Stimulated activated naive CD4-positive, alpha-beta T cell treated with Interleukin-2 at 50 U/mL for 16 hours (primary cell): ENCODE results near the gene ARMC9.
"Not testable (repeated sequence)": the region's sequence is repeated elsewhere in the genome, so short reads cannot be mapped to it uniquely, and the experiment has no call there.

ENCODE experiments used
- DNase-seq: peaks from one replicate; lab custom pipeline; 2025; lab: John Stamatoyannopoulos, UW

The ARMC9 gene, protein sequence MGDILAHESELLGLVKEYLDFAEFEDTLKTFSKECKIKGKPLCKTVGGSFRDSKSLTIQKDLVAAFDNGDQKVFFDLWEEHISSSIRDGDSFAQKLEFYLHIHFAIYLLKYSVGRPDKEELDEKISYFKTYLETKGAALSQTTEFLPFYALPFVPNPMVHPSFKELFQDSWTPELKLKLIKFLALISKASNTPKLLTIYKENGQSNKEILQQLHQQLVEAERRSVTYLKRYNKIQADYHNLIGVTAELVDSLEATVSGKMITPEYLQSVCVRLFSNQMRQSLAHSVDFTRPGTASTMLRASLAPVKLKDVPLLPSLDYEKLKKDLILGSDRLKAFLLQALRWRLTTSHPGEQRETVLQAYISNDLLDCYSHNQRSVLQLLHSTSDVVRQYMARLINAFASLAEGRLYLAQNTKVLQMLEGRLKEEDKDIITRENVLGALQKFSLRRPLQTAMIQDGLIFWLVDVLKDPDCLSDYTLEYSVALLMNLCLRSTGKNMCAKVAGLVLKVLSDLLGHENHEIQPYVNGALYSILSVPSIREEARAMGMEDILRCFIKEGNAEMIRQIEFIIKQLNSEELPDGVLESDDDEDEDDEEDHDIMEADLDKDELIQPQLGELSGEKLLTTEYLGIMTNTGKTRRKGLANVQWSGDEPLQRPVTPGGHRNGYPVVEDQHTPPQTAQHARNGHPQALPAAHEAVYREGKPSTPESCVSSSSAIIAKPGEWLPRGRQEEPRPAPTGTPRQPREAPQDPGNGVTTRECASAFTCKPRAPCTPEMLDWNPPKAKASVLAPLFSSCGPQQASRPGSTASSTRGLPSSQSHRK

DNA sequence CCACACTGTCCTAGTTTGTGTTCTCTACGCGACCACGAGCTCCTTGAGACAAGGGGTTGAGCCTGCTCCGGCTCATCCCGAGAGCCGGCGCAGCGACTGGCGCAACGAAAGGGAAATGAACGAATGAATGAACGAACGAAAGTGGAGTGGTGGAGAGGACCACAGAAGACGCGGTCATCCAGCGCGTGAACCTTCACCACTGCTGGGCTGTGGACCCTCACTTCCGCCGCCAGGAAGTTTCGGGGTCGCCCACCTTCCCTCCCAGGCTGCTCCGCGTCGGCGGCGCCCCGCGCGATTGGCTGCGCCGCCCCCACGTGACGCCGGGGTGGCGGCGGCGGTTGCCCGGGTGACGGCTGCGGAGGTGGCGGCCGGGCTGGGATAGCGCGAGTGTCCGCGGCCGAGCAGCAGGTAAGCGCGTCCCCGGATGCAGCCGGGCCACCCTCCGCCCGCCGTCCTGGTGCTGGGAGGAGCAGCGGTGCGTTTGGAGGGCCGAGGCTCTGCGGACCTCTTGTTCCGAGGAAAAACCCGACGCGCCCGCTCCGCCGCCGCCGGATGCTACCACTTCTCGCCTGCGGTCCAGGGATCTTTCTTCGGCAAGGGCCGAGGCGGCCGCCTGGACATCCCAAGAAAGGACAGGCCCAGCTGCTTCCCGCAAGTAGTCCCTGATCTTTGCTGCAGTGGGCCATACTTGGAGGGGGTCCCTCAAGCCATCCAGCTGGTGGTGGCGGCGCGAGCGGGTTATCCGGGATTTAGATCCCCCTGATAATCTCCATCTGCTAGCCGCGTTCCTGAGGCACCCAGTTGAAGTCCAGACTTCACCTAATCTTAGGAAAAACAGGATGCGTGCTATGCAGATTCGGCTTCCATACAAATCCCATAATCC is at the start of gene ARMC9:
TSS of gene ARMC9 (plus strand) at position 341 of the 883 bp plus-strand sequence. CDS start 7,608 bp downstream, outside the sequence.
- peak; percentile 64 for DNase-seq

DNA sequence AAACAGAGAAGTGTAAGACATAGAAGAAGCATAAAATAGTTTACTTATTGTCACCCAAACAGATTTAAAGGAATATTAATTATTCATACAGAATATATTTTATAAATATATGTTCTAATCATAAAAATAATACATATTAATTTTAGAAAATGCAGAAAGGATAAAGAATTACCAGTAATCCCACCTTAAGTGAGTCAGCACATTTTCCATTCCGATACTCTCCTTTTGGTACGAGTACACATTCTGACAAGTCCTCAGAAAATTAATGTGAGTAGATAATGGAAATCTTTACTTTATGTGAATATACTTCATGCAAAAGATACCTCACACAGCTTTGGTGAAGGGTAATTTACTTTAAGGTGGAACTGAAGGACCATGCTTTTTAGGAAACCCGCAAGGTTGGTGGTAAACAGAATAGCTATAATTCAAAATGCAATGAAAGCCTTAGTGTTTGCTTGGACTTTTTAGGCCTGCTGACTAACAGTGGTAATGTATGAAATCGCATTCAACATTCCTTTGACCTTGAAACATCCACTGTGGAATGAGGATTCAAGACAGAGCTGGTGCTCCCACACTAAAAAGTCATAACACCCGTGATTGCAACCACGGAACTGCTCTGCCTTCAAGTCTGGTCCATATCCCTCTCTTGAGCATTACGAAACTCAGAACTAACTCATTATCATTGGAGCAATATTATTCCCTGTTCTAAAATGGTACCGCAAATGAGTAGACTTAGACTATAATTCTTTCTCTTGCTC is 45.5 kb upstream of the ARMC9 start:
- no peak for DNase-seq

DNA sequence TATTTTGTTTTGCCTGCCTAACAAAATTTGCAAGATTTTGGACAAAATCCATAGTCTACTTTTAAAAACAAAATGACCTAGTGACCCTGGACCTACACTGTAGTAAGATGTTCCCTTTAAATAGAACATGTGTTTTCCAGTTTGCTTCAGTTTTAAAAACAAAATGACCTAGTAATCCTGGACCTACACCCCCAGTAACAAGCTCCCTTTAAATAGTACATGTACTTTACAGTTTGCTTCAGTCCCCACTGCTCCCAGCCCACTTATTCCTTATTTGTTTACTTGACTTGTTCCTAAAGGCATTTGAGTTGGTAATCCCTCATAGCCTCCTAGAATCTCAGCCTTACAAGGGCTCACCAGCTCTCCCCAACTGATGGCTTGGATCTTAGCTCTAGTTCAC is 39.1 kb upstream of the ARMC9 start:
- DNase-seq = no peak

DNA sequence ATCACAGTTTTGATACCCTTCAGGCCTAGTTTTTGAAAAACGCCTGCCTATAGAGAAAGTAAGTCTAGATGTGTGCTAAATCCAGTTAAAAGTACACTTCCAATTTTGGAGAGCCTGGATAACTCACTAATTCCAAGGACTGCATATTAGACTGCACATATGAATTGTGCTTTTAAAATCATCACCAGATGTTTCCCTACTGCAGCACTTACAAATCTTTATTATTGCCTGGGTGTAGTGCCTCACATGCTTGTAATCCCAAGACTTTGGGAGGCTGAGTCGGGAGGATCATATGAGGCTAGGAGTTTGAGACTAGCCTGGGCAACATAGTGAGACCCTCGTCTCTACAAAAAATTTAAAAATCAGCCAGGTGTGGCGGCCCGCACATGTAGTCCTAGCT is 37.7 kb upstream of the ARMC9 start:
- DNase-seq = no peak

DNA sequence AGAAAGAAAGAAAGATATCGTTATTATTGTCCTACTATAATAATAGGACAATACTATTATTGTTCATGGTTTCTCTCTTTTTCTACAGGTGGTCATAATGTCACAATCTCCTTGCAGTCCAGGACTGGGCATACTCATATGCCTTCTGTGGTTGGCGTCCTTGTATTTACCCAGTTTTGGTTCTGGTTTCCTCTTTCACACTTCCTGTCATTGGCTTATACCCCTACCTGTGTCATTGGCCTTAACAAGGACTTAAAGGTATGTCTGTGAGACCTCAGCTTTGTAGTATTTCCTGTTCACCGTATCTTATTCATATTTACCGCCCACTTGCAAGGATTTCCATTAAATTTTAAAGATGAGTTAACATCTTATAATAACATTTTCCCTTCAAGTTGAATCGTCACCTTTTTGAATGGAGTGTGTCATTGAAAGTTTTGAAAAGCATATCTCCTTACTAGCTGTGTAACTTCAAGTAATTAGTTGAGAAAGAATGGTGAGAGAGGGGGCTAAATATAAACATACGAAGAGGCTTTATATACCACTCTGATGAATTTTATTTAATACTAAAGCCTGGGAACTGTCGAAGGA is 37.1 kb upstream of the ARMC9 start:
- DNase-seq = no peak

DNA sequence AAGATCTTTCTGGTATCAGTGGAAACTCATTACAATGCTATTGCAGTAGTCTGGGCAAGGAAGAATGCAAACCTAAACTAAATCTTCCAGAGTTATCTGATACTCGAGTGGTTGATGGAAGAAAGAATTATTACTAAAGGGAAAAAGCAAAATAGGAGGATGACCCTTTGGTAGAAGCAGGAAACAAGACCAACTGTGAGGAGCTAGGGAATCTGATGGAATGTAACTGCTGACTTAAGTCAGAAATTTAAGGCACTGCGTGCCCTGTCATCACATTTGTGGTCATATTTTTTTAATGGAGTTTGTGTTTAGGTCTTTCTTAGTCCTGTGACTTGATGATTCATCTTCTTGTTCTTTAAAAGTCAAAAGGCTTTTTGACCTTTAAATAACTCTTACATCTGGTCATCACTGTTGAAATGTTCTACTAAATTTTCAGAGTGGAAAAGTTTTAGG is 36.5 kb upstream of the ARMC9 start:
- DNase-seq = no peak

DNA sequence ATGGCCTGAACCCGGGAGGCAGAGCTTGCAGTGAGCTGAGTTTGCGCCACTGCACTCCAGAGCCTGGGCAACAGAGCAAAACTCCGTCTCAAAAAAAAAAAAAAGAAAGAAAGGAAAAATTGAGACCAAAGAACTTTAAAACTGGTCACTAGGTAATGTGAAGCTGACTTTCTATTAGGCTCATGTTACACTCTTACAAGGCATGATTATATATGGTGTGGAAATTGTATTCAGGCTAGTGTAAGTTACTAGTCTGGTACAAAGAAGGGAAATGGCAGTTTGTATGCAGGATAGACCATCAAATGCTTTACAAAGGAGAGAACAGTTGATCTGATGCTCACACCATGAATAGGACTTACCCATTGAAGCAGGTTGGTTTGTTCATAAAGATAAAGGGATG is 35.4 kb upstream of the ARMC9 start:
- no peak for DNase-seq

DNA sequence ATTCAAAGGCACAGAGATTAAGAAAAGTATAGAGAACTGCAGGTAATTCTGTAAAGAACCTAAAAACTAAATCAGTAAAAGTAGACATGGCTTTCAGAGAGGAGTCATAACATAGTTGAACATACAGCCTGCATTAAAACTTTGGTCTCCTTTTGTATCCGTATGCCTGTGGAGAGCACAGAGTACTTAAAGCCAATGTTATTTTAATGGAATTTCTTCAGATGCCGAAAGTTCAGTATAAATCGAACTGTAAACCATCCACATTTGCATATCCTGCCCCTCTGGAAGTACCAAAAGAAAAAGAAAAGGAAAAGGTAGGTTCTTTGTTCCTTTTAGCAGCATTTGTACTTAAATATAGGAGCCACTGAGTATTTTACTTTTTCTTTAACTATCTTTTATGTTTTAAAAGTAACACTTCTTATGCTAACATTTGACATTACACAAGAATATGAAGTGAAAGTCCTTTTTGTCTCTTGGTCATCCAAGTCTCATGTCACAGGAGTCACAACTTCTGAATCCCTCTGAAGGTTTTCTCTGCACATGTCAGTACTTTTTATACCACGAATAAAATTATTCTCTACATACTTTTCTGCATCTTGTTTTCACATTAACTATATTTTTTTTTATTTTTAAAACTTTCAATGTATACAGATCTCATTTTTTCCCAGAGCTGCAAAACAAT is 34.9 kb upstream of the ARMC9 start:
- no peak for DNase-seq

DNA sequence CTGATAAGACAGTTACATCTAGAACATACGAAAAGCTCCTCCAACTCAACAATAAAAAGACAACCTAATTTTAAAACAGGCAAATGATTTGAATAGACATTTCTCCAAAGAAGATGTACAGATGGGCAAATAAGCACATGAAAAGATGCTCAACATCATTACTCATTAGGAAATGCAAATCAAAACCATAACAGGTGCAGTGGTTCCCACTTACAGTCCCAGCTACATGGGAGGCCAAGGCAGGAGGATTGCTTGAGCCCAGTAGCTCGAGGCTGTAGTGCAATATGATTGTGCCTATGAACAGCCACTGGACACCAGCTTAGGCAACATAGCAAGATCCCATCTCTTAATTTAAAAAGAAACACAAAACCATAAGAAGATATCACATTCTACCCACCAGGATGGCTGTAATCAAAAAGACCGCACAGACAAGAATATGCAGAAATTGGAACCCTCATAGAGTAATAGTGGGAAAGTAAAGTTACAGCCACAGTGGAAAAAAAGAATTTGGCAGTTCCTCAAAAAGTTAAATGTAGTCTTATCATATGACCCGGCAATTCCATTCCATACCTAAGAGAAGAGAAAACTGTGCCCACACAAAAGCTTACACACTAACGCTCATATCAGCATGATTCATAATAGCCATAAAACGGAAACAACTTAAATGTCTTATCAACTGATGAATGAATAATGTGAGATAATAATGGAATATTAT is 30.5 kb upstream of the ARMC9 start:
- DNase-seq = no peak

DNA sequence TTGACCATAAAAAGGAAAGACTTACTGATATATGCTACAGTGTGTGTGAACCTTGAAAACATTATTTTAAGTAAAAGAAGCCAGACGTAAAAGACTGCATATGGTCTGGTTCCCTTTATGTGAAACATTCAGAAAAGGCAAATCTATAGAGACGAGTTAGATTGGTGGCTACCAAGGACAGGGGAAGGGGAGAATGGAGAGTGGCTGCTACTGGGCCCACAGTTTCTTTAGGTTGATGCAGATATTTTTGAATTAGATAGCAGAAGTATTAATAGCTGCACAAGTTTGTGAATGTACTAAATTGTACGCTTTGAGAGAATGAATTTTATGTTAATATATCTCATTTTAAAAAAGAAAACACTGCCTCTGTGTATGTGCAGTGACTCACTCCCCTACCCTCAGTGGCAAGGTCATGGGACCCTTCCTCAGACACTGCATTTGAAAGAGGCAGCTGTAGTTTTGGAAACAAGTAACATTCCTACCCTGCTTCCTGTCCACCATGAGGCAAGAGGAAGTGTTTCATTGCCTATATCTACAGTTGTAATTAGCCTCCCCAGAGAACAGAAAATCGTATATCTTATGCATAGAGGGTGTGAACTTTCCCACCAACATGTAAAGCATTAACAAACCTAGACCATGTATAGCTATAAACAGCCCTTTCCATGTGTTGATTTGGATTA is 29.8 kb upstream of the ARMC9 start:
- DNase-seq = no peak

DNA sequence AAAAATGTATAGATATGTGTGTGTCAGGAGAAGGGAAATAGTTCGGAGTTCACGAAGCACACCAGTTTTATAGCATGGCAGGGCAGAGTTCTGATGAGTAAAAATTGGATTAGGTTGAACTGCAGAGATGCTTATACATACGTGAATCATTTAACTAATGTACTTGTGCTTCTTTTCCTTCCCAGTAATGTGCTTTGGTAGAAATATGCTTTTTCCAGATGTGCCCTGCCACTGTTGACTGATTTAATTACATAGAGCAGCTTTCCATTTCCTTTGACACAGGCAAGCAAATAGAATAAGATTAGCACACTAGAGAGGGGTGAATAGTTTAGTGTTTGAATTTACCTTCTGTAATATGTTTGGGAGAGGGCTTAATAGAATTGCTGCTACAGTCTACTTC is 28.9 kb upstream of the ARMC9 start:
- DNase-seq = no peak

DNA sequence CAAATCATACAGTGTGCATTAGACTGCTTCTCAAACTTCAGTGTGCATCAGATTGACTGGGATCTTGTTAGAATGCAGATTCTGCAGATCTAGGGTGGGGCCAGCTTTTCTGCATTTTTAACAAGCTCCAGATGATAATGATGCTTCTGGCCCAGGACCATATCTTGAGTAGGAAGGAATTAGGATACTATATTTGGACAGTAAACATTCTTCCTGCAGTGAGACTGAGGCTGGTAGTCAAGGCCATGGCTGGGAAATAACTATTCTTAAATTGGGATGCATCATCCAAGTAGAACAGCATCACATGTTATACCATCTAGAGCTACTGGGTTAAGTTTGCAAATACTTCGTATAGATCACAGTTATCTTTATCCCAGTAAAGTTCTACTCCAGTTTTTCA is 28.4 kb upstream of the ARMC9 start:
- DNase-seq = no peak

DNA sequence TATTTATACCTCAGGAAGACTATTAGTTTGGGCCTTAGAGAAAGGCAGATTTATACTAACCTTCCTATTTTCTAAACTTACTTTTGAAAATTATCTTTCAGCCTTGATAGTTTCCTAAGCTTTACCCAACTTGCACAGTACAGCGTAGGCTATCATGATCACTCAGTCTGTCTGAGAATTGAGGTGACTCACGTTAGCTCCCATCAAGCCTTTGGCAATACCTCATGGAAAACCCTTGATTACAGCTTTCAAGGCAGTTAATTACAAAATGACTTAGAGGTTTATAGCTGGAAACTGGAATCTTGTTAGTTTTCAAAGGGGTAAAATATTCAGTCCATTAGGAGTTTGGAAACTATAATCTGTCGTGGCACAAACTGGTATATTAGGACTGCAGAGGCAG is 26.4 kb upstream of the ARMC9 start:
- DNase-seq = no peak

DNA sequence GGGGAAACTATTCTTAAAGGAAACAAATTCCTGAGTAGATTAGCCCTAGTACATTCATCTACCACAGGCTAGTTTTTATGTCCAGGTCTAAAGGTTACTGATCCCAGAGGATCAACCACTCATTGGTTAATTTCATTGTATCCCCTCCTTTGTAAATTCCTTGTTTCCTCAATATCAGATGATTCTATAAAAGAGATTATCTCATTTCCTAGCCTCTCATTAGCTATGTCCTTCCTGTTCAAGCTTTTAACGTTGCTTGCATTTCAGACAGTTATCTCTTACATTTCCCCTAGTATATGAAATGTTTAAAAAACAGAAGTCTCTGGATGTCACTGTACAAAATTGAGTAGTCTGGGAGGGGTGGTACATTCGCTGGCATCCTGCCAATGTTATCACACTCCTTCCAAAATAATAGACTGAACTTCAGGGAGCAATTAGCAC is 24.2 kb upstream of the ARMC9 start:
- DNase-seq = no peak

DNA sequence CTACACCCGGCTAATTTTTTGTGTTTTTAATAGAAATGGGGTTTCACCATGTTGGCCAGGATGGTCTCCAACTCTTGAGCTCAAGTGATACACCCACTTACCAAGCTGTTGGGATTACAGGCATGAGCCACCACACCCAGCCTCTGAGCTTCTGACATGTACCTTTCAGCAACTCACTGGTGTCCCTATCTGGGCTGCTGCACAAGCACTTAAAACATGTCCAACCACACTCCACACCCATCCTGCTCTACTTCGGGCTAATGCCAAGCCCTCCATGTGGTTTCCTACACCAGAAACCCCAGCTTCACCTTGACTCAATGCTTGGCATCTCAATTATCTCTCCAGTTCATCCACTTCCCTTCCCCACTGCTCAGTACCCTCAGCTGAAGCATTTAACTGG is 22.4 kb upstream of the ARMC9 start:
- no peak for DNase-seq

DNA sequence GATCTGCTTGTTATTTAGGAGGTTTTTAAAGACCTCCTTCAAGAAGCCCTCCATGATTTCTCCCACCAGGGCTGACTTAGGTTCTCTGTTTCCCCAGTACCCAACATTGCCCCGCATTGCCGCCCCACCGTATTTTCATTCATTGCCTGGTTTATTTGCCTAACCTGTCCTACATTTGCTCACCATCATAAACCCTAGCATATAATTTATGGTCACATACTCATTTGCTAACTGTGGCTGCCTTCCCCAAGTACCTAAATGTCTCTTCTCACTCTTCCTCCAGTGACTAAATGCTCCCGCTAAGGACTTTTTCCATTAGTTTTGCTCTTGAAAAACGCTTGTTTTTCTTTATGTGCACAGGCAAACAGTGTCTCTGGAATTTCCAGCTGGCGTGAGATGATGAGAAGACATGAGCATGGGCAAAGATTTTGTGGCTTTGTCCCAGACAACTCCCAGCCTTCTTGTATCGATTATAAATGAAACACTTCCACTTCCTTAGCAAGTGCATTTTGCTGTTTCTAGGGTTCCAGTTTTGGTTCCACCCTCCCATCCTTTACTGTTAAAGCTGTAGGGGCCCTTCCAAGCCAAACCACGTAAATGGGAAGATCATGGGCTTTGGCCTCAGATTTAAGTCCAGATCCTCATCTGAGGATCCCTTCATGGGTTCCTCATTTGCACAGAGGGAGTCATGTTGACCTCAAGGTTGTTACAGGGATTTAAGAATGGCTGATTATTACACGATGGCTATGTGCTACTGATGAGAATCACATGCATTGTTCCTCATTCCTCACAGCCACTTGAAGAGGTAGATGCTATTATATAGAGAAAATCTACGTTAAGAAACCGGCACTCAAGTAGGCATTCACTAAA is 21.0 kb upstream of the ARMC9 start:
- DNase-seq = no peak

DNA sequence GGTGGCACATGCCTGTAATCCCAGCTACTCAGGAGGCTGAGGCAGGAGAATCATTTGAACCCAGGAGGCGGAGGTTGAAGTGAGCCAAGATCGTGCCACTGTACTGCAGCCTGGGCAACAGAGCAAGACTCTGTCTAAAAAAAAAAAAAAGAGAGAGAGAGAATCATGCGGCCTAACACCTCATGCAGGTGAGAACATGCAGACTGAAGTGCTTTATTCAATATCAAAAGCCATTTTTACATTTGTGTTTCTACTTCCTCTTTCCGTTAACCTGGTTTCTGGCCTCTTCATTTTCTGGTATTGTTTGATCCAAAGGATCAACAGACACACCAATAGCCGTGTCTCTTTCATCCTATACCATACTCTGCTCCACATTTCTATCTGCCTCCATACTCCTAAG is 19.6 kb upstream of the ARMC9 start:
- not testable (repeated sequence) for DNase-seq

DNA sequence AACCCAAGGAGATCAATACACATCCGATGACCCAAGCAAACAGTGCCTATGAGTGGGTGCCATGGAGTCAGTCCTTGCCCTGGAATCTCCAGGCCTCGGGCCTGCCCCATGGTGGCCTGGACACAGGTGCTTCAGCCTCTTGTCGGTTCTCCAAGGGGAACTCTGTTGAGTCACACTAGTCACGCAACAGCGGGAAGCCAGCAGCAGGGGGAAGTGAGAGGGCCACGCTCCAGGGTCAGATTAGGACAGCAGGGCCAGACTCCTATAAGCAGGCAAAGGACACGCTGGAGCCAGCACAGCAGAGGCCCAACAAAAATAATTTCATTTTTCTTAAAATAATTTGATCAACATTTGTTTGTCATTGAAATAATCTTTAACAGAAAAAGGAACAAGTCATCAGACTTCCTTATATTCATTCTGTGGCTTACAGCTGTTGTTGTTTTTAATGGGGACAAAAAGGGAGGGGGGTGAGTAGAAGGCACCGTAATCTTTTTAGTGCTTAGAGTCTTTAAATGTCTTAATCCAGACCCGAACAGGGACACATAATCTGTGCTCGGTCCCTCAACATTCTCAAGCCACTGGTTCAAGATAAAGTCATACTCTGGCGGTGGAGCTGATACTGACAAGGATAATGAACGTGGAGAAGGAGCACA is 16.4 kb upstream of the ARMC9 start:
- no peak for DNase-seq
